Measurements from ENCODE around the gene ZMAT3. TPM values are rescaled to one million over a fixed set of nuclear protein-coding genes. Genes with fewer than 3 reads are reported as not detected.

ZMAT3 gene
- total and polyA plus RNA-seq, 2 of the 8 experiments (the other 6 are each of a cell fraction or from before 2014, with no cell fraction given) = 5.0 to 9.2 TPM

GRCh38 chr3:179067839-179068238, 3.8 kb downstream of the ZMAT3 start (continued):
- TF ChIP-seq CHD7 (IDR thresholded peaks at IDR 0.05; ENCODE audit: insufficient replicate concordance, low read length) = no peak
